HepG2 (cell line): ENCODE results near the gene HNRNPUL2. TPM values are rescaled to one million over a fixed set of nuclear protein-coding genes. Genes with fewer than 3 reads are reported as not detected.

Source experiments
- MATR3 ChIP-seq: sonication (generic); formaldehyde crosslinking; IDR thresholded peaks from 2 replicates; pipeline ENCODE4 v1.4.0; 2020; ENCODE audit warnings: missing genetic modification reagents
- SRF ChIP-seq: IDR thresholded peaks from 2 replicates; pipeline ENCODE4 v1.6.1; 2011; ENCODE audit warnings: mild to moderate bottlenecking, low read depth, low read length, moderate library complexity
- SRSF9 ChIP-seq: fragments of 200-400 bp; formaldehyde crosslinking; IDR thresholded peaks from 2 replicates; pipeline ENCODE4 v1.6.1; 2018; ENCODE audit warnings: borderline replicate concordance, mild to moderate bottlenecking, low read depth, low read length; ENCODE audit not compliant: insufficient read depth, poor library complexity, severe bottlenecking
- TAF1 ChIP-seq: sonication (generic); formaldehyde crosslinking; IDR thresholded peaks from 2 replicates; pipeline ENCODE4 v1.4.0; 2020; ENCODE audit warnings: missing genetic modification reagents
- ZMAT3 ChIP-seq: sonication (generic); formaldehyde crosslinking; conservative IDR thresholded peaks from 2 replicates; pipeline ENCODE4 v1.7.0; 2021; ENCODE audit warnings: missing genetic modification reagents
- ZNF143 ChIP-seq: sonication (generic); formaldehyde crosslinking; IDR thresholded peaks from 2 replicates; pipeline ENCODE4 v1.4.0; 2020; ENCODE audit warnings: missing genetic modification reagents
- ZNF232 ChIP-seq: sonication (generic); formaldehyde crosslinking; IDR thresholded peaks from 2 replicates; pipeline ENCODE4 v1.4.0; 2020; ENCODE audit warnings: missing genetic modification reagents, borderline replicate concordance
- ZNF563 ChIP-seq: sonication (generic); formaldehyde crosslinking; IDR thresholded peaks from 2 replicates; pipeline ENCODE4 v1.8.0; 2022; ENCODE audit warnings: mild to moderate bottlenecking, moderate library complexity, missing genetic modification reagents
- ZNF790 ChIP-seq: sonication (generic); formaldehyde crosslinking; IDR thresholded peaks from 2 replicates; pipeline ENCODE4 v1.8.0; 2022; ENCODE audit warnings: missing genetic modification reagents, mild to moderate bottlenecking, borderline replicate concordance
- polyA plus RNA-seq, 8 experiments: library from polyadenylated mRNA; depleted of rRNA in 3 of 8; stranded (reverse) in 7 of 8; unstranded in 1 of 8; fragments of >200 nt; fragmentation: Illumina TruSeq in 4 of 8; extraction: Trizol in 4 of 8; gene quantifications; 2 replicates each; pipeline versions ENCODE4 v1.2.1 to v1.2.3, GENCODE V29; 2011 to 2016; ENCODE audit warnings: low read depth in 4 of 8, missing spikeins in 1 of 8, mixed read lengths in 1 of 8; ENCODE audit not compliant: insufficient read depth in 1 of 8
- total RNA-seq, 5 experiments: library from RNA; depleted of rRNA; stranded (reverse); fragments of >200 nt; fragmentation: Illumina TruSeq; extraction: Trizol; gene quantifications; 2 replicates each; pipeline ENCODE4 v1.2.3, GENCODE V29; 2016; ENCODE audit warnings: low read depth in 1 of 5
- TF ChIP-seq, protein P1 (sequence below): sonication (generic); formaldehyde crosslinking; IDR thresholded peaks from 2 replicates; pipeline ENCODE4 v1.4.0; 2020; ENCODE audit warnings: missing genetic modification reagents
- TF ChIP-seq, protein P2 (sequence below): sonication (generic); formaldehyde crosslinking; IDR thresholded peaks from one replicate; pipeline ENCODE4 v1.5.1; 2020; ENCODE audit warnings: mild to moderate bottlenecking, missing genetic modification reagents; ENCODE audit errors: not compliant biosample characterization
- TF ChIP-seq, protein P3 (sequence below): sonication (generic); formaldehyde crosslinking; IDR thresholded peaks from 2 replicates; pipeline ENCODE4 v1.5.0; 2020; ENCODE audit warnings: mild to moderate bottlenecking, missing genetic modification reagents, borderline replicate concordance
- TF ChIP-seq, protein P4 (sequence below): sonication (generic); formaldehyde crosslinking; IDR thresholded peaks from 2 replicates; pipeline ENCODE4 v1.8.0; 2022; ENCODE audit warnings: missing genetic modification reagents, mild to moderate bottlenecking, inconsistent platforms, borderline replicate concordance
- TF ChIP-seq, protein P5 (sequence below): sonication (generic); formaldehyde crosslinking; IDR thresholded peaks from 2 replicates; pipeline ENCODE4 v1.4.0; 2020; ENCODE audit warnings: mild to moderate bottlenecking, missing genetic modification reagents

The HNRNPUL2 gene
- total and polyA plus RNA-seq, 2 of the 13 experiments (the other 11 are each of a cell fraction or from before 2014, with no cell fraction given): 8.4 to 9.6 TPM

DNA sequence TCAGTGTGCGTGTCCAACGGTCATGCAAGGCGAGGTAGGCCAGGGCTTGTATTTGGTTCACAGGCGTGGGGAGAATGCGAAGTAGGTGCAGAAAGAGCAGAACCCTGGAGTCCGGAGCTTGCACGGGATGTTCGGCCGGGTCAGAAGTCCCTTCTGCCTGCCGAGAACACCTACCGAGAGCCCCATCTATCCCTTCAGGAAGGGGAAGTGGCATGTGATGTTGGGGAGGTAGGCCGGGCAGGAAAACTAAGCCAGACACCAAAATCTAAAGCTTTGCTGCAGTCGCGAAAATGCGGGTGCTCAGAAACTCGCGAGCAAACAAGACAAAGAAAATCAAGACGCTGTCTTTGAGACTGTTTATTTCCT, 43.5 kb upstream of the HNRNPUL2 start (continued):
- TF ChIP-seq ZMAT3 (no peak), ZNF143 (no peak), ZNF563 (CRISPR knock-in tag) (0 out of 2 replicates have a peak, but pooled peaks have one; percentile 39), MATR3 (no peak), ZNF232 (CRISPR knock-in tag) (peak; percentile 13; the same call in 1 of the 2 replicates), SRSF9 (no peak), ZNF790 (CRISPR knock-in tag) (0 out of 2 replicates have a peak, but pooled peaks have one; percentile 61), TAF1 (0 out of 2 replicates have a peak, but pooled peaks have one; percentile 18), SRF (no peak)
- TF ChIP-seq, protein P1, sequence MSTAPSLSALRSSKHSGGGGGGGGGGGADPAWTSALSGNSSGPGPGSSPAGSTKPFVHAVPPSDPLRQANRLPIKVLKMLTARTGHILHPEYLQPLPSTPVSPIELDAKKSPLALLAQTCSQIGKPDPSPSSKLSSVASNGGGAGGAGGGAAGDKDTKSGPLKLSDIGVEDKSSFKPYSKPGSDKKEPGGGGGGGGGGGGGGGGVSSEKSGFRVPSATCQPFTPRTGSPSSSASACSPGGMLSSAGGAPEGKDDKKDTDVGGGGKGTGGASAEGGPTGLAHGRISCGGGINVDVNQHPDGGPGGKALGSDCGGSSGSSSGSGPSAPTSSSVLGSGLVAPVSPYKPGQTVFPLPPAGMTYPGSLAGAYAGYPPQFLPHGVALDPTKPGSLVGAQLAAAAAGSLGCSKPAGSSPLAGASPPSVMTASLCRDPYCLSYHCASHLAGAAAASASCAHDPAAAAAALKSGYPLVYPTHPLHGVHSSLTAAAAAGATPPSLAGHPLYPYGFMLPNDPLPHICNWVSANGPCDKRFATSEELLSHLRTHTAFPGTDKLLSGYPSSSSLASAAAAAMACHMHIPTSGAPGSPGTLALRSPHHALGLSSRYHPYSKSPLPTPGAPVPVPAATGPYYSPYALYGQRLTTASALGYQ: no peak
- TF ChIP-seq, protein P2, sequence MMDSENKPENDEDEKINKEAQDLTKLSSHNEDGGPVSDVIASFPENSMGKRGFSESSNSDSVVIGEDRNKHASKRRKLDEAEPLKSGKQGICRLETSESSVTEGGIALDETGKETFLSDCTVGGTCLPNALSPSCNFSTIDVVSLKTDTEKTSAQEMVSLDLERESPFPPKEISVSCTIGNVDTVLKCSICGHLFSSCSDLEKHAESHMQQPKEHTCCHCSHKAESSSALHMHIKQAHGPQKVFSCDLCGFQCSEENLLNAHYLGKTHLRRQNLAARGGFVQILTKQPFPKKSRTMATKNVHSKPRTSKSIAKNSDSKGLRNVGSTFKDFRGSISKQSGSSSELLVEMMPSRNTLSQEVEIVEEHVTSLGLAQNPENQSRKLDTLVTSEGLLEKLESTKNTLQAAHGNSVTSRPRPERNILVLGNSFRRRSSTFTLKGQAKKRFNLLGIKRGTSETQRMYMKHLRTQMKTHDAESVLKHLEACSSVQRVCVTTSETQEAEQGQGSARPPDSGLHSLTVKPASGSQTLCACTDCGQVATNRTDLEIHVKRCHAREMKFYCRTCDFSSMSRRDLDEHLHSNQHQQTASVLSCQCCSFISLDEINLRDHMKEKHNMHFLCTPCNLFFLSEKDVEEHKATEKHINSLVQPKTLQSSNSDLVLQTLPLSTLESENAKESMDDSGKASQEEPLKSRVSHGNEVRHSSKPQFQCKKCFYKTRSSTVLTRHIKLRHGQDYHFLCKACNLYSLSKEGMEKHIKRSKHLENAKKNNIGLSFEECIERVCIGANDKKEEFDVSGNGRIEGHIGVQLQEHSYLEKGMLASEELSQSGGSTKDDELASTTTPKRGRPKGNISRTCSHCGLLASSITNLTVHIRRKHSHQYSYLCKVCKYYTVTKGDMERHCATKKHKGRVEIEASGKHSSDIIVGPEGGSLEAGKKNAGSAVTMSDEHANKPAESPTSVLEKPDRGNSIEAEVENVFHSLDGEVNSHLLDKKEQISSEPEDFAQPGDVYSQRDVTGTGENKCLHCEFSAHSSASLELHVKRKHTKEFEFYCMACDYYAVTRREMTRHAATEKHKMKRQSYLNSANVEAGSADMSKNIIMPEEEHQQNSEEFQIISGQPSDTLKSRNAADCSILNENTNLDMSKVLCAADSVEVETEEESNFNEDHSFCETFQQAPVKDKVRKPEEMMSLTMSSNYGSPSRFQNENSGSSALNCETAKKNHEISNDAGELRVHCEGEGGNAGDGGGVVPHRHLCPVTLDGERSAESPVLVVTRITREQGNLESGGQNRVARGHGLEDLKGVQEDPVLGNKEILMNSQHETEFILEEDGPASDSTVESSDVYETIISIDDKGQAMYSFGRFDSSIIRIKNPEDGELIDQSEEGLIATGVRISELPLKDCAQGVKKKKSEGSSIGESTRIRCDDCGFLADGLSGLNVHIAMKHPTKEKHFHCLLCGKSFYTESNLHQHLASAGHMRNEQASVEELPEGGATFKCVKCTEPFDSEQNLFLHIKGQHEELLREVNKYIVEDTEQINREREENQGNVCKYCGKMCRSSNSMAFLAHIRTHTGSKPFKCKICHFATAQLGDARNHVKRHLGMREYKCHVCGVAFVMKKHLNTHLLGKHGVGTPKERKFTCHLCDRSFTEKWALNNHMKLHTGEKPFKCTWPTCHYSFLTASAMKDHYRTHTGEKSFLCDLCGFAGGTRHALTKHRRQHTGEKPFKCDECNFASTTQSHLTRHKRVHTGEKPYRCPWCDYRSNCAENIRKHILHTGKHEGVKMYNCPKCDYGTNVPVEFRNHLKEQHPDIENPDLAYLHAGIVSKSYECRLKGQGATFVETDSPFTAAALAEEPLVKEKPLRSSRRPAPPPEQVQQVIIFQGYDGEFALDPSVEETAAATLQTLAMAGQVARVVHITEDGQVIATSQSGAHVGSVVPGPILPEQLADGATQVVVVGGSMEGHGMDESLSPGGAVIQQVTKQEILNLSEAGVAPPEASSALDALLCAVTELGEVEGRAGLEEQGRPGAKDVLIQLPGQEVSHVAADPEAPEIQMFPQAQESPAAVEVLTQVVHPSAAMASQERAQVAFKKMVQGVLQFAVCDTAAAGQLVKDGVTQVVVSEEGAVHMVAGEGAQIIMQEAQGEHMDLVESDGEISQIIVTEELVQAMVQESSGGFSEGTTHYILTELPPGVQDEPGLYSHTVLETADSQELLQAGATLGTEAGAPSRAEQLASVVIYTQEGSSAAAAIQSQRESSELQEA (CRISPR knock-in tag): no peak
- TF ChIP-seq, protein P3, sequence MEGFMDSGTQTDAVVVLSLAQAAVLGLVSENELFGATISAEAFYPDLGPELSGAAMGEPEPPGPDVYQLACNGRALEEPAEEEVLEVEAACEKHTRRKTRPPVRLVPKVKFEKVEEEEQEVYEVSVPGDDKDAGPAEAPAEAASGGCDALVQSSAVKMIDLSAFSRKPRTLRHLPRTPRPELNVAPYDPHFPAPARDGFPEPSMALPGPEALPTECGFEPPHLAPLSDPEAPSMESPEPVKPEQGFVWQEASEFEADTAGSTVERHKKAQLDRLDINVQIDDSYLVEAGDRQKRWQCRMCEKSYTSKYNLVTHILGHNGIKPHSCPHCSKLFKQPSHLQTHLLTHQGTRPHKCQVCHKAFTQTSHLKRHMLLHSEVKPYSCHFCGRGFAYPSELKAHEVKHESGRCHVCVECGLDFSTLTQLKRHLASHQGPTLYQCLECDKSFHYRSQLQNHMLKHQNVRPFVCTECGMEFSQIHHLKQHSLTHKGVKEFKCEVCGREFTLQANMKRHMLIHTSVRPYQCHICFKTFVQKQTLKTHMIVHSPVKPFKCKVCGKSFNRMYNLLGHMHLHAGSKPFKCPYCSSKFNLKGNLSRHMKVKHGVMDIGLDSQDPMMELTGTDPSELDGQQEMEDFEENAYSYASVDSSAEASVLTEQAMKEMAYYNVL (CRISPR knock-in tag): no peak
- TF ChIP-seq, protein P4, sequence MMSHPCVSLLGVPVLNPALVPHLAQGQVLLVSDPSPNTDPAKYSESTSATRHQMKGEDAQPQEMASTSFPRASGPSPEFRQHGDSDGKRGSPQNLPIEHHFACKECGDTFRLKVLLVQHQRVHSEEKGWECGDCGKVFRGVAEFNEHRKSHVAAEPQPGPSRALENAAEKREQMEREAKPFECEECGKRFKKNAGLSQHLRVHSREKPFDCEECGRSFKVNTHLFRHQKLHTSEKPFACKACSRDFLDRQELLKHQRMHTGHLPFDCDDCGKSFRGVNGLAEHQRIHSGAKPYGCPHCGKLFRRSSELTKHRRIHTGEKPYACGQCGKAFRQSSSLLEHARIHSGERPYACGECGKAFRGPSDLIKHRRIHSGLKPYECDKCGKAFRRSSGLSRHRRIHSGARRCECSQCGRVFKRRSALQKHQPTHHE (CRISPR knock-in tag): peak; percentile 47; the same call in 1 of the 2 replicates
- TF ChIP-seq, protein P5, sequence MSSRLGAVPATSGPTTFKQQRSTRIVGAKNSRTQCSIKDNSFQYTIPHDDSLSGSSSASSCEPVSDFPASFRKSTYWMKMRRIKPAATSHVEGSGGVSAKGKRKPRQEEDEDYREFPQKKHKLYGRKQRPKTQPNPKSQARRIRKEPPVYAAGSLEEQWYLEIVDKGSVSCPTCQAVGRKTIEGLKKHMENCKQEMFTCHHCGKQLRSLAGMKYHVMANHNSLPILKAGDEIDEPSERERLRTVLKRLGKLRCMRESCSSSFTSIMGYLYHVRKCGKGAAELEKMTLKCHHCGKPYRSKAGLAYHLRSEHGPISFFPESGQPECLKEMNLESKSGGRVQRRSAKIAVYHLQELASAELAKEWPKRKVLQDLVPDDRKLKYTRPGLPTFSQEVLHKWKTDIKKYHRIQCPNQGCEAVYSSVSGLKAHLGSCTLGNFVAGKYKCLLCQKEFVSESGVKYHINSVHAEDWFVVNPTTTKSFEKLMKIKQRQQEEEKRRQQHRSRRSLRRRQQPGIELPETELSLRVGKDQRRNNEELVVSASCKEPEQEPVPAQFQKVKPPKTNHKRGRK (CRISPR knock-in tag): no peak
